ENCODE results near the gene ZNF587B.
"Not testable (repeated sequence)": the region's sequence is repeated elsewhere in the genome, so short reads cannot be mapped to it uniquely, and the experiment has no call there.

GRCh38 chr19:57890706-57891105 lies 60.6 kb downstream of the ZNF587B start:
- TF ChIP-seq CTCF (IDR thresholded peaks at IDR 0.05; ENCODE audit: borderline replicate concordance, extremely low read depth, low read length, poor library complexity, severe bottlenecking); EZH2 (IDR thresholded peaks at IDR 0.05; ENCODE audit: borderline replicate concordance, low read depth, low read length, severe bottlenecking): not testable (repeated sequence)
